Mesangial cell (primary cell): ENCODE measurements around the gene HACD3. TPM values are rescaled to one million over a fixed set of nuclear protein-coding genes. Genes with fewer than 3 reads are reported as not detected.

Experiments
- total RNA-seq: library from RNA; depleted of rRNA; stranded (reverse); fragments of >200 nt; gene quantifications from 2 replicates; pipeline ENCODE4 v1.2.3, GENCODE V29; 2015

HACD3 gene, protein sequence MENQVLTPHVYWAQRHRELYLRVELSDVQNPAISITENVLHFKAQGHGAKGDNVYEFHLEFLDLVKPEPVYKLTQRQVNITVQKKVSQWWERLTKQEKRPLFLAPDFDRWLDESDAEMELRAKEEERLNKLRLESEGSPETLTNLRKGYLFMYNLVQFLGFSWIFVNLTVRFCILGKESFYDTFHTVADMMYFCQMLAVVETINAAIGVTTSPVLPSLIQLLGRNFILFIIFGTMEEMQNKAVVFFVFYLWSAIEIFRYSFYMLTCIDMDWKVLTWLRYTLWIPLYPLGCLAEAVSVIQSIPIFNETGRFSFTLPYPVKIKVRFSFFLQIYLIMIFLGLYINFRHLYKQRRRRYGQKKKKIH
- 69.3 and 87.8 TPM in 2 replicates for total RNA-seq

DNA sequence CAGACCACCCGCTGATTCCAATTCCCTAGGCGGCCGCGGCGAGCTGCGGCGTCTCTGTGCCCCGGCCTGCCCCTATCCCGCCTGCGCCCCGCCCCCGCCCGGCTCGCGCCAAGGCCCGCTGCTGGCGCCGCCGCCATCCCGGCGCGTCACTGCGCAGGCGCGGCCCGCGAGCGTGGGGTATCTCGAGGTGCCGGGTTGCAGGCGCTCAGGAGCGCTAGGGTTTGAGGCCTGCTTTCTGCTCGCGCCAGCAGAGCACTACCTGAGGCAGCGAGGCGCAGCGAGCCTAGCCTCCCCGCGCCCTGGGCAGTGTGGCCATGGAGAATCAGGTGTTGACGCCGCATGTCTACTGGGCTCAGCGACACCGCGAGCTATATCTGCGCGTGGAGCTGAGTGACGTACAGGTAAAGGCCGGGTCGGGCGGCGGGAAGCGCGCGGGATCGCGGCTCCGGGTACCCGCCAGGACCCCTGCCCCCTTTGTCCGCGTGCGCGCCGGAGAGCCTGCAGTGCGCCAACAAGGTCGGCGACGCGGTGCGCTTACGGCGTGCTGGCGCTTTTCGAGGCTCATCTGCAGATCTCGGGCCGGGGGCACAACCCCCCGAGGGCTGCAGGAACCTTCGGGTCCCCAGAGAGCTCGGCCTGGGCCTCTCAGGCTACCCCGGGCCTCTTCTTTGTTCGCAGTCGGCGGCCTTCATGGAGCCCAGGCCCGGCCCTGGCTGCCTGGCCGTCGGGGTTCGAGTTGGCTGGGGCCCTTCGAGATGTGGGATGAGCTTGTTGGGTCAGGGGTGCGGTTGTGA is at the start of gene HACD3:
Gene HACD3 (plus strand): TSS at position 146 of the 794 bp plus-strand sequence. CDS start 169 bp downstream, at position 315.

GRCh38 chr15:65516997-65517865 is 13.0 kb upstream of the HACD3 start, which contains the start of gene DPP8:
DPP8 (minus strand) TSS chr15:65517689; CDS start chr15:65512553, 5,136 bp downstream.

DNA sequence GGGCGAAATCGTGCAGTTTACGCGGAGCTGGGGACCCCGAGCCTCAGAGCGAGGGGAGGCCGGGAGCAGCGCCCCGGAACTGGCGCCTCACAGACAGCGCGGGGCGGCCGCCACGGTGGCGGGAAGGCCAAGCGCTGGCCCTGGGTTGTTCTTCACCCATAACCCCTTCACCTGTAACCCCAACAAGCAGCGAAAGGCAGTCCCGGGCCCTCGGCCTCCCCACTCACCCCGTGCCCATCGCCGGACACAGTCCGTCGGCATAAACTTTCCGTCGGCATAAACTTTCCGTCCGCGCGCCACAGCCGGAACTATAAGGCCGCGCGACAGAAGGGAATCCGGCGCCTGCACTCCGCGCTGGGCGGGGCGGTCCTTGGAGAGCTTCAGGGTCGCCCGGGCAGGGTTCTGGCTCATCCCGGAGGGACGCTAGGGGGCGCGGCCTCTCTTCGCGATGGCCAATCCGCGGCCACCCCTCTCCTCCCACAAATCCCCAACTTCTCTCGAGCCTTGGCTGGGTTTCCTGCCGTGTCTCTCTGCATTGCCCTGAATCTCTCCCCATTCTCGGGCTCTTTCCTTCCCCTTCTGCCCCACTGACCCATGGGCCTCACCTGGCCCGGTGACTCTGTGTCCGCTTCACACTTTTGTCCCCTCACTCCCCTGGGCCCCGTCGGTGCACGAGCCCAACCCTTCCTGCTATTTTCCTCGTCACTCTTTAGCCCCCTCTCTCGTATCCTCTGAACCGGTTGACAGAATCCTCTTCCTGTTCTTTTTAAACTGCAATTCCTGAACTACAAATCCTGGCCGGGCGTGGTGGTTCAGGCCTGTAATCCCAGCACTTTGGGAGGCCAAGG is 80.8 kb downstream of the HACD3 start, which contains the start of gene INTS14:
Gene INTS14 (minus strand): TSS at position 261 of the 848 bp plus-strand sequence. CDS start 3,751 bp downstream, outside the sequence.

DNA sequence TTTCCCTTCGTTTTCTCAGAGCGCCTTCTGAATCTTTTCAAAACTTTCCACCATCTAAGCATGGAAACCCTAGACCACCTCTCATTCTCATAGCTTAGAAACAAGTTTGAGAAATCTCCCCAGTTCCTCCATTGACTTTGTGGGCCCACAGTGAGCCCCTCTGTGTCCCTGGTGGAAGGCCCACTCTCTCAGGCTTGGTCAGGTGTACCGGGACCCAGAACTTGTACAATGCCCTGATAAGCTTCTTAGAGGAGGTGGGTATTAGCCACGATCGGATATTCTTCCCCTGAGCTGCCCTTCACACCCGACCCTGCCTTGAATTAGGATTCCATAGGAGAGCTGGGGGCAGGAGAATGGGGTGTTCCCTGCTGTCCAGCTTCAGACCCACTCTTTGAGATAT is 91.4 kb downstream of the HACD3 start, which contains the start of gene SLC24A1:
Gene SLC24A1 (plus strand): TSS at position 301 of the 400 bp plus-strand sequence. CDS start 2,143 bp downstream, outside the sequence.

Other genes starting within 250 kb of the HACD3 start
- gene PARP16, start 243.6 kb upstream of the HACD3 start, total RNA-seq, result 6.2 and 11.9 TPM in 2 replicates
- gene RNU5A-1, start 234.4 kb upstream of the HACD3 start, total RNA-seq, result not detected in 2 replicates
- gene RNU5B-1, start 225.8 kb upstream of the HACD3 start, total RNA-seq, result not detected in 2 replicates
- 0.25 TPM in 1 of 2 replicates, not detected in the other for gene IGDCC3, start 152.5 kb upstream of the HACD3 start, total RNA-seq
- gene IGDCC4, start 107.5 kb upstream of the HACD3 start, total RNA-seq, result 2.3 and 7.9 TPM in 2 replicates
- gene DPP8, start 12.8 kb upstream of the HACD3 start, total RNA-seq, result 19.6 and 20.0 TPM in 2 replicates
- gene INTS14, start 80.7 kb downstream of the HACD3 start, total RNA-seq, result 26.7 and 37.2 TPM in 2 replicates
- gene SLC24A1, start 91.5 kb downstream of the HACD3 start, total RNA-seq, result 4.2 and 11.3 TPM in 2 replicates